ENCODE data around the gene NAA16. TPM values are rescaled to one million over a fixed set of nuclear protein-coding genes. Genes with fewer than 3 reads are reported as not detected.
"Not testable (repeated sequence)": the region's sequence is repeated elsewhere in the genome, so short reads cannot be mapped to it uniquely, and the experiment has no call there.

NAA16 gene
- total RNA-seq, result 10 to 100 TPM; 11.1 to 12.6 TPM
- long read RNA-seq, full-length matches to known transcripts, result 1 of 6 reads
- long read RNA-seq, partial matches to known transcripts, result 3 of 6 reads
- long read RNA-seq, other reads (novel, unspliced or antisense), result 2 of 6 reads

GRCh38 chr13:41310963-41311405 lies at the start of gene NAA16:
TSS of gene NAA16 (plus strand) at chr13:41311267. CDS start at chr13:41311529, 262 bp downstream.
- intact Hi-C loops (cut with DNase I, micrococcal nuclease), result no loop called here

GRCh38 chr13:41263261-41263971 lies 47.7 kb upstream of the NAA16 start, which contains the start of gene MTRF1:
TSS of gene MTRF1 (minus strand) at chr13:41263576. CDS start at chr13:41260907, 2,669 bp downstream.
- ATAC-seq (peak; percentile 97), DNase-seq (peak; percentile 76 to 83)
- intact Hi-C loops (cut with DNase I, micrococcal nuclease), result no loop called here

More at GRCh38 chr13:41310963-41311405, at the start of gene NAA16:
- ATAC-seq, result peak; percentile 90
- peak; percentile 86 to 91 for DNase-seq

- no peak for ATAC-seq
- intact Hi-C loops (cut with DNase I, micrococcal nuclease), result no loop called here
- no peak for DNase-seq
Observed at GRCh38 chr13:41267106-41267505, 44.0 kb upstream of the NAA16 start.

GRCh38 chr13:41268764-41269163 lies 42.3 kb upstream of the NAA16 start:
- ATAC-seq (no peak), DNase-seq (no peak)
- intact Hi-C loops (cut with DNase I, micrococcal nuclease), result no loop called here

- DNase-seq, result no peak
- ATAC-seq, result no peak
- intact Hi-C loops (cut with DNase I, micrococcal nuclease), result no loop called here
Observed at GRCh38 chr13:41271456-41272285, 39.4 kb upstream of the NAA16 start.

GRCh38 chr13:41273831-41274441 lies 37.1 kb upstream of the NAA16 start:
- ATAC-seq (no peak), DNase-seq (no peak)
- intact Hi-C loops (cut with DNase I, micrococcal nuclease), result no loop called here

- intact Hi-C loops (cut with DNase I, micrococcal nuclease), result no loop called here
- ATAC-seq (no peak), DNase-seq (no peak)
Observed at GRCh38 chr13:41274881-41275280, 36.2 kb upstream of the NAA16 start.

GRCh38 chr13:41276824-41277223 lies 34.2 kb upstream of the NAA16 start:
- DNase-seq, result no peak
- no peak for ATAC-seq
- intact Hi-C loops (cut with DNase I, micrococcal nuclease), result no loop called here

- DNase-seq; intact Hi-C loops (cut with DNase I, micrococcal nuclease); ATAC-seq: not testable (repeated sequence)
Observed at GRCh38 chr13:41279156-41279555, 31.9 kb upstream of the NAA16 start.

- intact Hi-C loops (cut with DNase I, micrococcal nuclease), result no loop called here
- ATAC-seq (no peak), DNase-seq (no peak)
Observed at GRCh38 chr13:41282129-41282571, 28.9 kb upstream of the NAA16 start.

GRCh38 chr13:41284512-41285288 lies 26.4 kb upstream of the NAA16 start:
- no peak for DNase-seq
- no peak for ATAC-seq
- intact Hi-C loops (cut with DNase I, micrococcal nuclease), result no loop called here

- ATAC-seq (no peak), DNase-seq (no peak)
- intact Hi-C loops (cut with DNase I, micrococcal nuclease), result no loop called here
Observed at GRCh38 chr13:41286370-41286769, 24.7 kb upstream of the NAA16 start.

GRCh38 chr13:41289463-41289881 lies 21.6 kb upstream of the NAA16 start:
- ATAC-seq (no peak), DNase-seq (no peak)
- intact Hi-C loops (cut with DNase I, micrococcal nuclease), result no loop called here

GRCh38 chr13:41291246-41291645 lies 19.8 kb upstream of the NAA16 start:
- ATAC-seq (no peak), DNase-seq (no peak)
- intact Hi-C loops (cut with DNase I, micrococcal nuclease), result no loop called here

- intact Hi-C loops (cut with DNase I, micrococcal nuclease), result no loop called here
- no peak for ATAC-seq
- no peak for DNase-seq
Observed at GRCh38 chr13:41293272-41293671, 17.8 kb upstream of the NAA16 start.

GRCh38 chr13:41294914-41295313 lies 16.2 kb upstream of the NAA16 start:
- intact Hi-C loops (cut with DNase I, micrococcal nuclease), result no loop called here
- no peak for DNase-seq
- no peak for ATAC-seq

GRCh38 chr13:41295973-41296372 lies 15.1 kb upstream of the NAA16 start:
- intact Hi-C loops (cut with DNase I, micrococcal nuclease), result no loop called here
- no peak for DNase-seq
- ATAC-seq, result no peak

- DNase-seq (no peak), ATAC-seq (no peak)
- intact Hi-C loops (cut with DNase I, micrococcal nuclease), result no loop called here
Observed at GRCh38 chr13:41296879-41297646, 14.0 kb upstream of the NAA16 start.

Data from left colon (tissue), 2 donors.